Thymus (tissue), 11 donors: ENCODE results near the gene HDAC6. TPM values are rescaled to one million over a fixed set of nuclear protein-coding genes. Genes with fewer than 3 reads are reported as not detected.

ENCODE experiments used
- DNase-seq, 9 donors: peaks; one replicate each; pipeline ENCODE4 v3.0.0-alpha.2; 2013; ENCODE audit warnings: low spot score in 9 of 9, low read depth in 6 of 9, missing footprints in 1 of 9
- H3K27ac ChIP-seq, 2 donors: one replicate each; pipeline ENCODE4 v1.5.1; 2013; ENCODE audit warnings: control low read depth in 1 of 2, low read depth in 1 of 2, low read length in 1 of 2, mild to moderate bottlenecking in 1 of 2, moderate library complexity in 1 of 2
- H3K27me3 ChIP-seq, 2 donors: one replicate each; pipeline ENCODE4 v1.5.1; 2013; ENCODE audit warnings: low read length in 1 of 2; ENCODE audit not compliant: control insufficient read depth in 2 of 2, insufficient read depth in 1 of 2
- H3K36me3 ChIP-seq, 2 donors: one replicate each; pipeline ENCODE4 v1.5.1; 2013; ENCODE audit warnings: low read length in 1 of 2, mild to moderate bottlenecking in 1 of 2, moderate library complexity in 1 of 2; ENCODE audit not compliant: control insufficient read depth in 2 of 2, insufficient read depth in 2 of 2
- H3K4me1 ChIP-seq, 2 donors: one replicate each; pipeline ENCODE4 v1.5.1; 2013; ENCODE audit warnings: low read length in 2 of 2; ENCODE audit not compliant: control insufficient read depth in 2 of 2, insufficient read depth in 2 of 2
- H3K4me3 ChIP-seq, 2 donors: one replicate each; pipeline ENCODE4 v1.5.1; 2013; ENCODE audit warnings: low read length in 2 of 2, control low read depth in 1 of 2, mild to moderate bottlenecking in 1 of 2
- H3K9me3 ChIP-seq, 2 donors: one replicate each; pipeline ENCODE4 v1.5.1; 2013; ENCODE audit warnings: low read length in 1 of 2, mild to moderate bottlenecking in 1 of 2; ENCODE audit not compliant: control insufficient read depth in 2 of 2, insufficient read depth in 1 of 2
- WGBS: extraction: QIAGEN DNeasy Blood & Tissue Kit; methylation state at CpG from one replicate; pipeline ENCODE4 v1.1.7; 2013; 5-methylcytosine and 5-hydroxymethylcytosine counted together
- polyA plus RNA-seq: library from polyadenylated mRNA; stranded (reverse); fragments of 200-250 nt; gene quantifications from one replicate; pipeline ENCODE4 v1.2.3, GENCODE V29; 2013
- total RNA-seq: library from RNA; stranded (reverse); fragments of 120-200 nt; gene quantifications from one replicate; pipeline ENCODE4 v1.2.4, GENCODE V29; 2013
- donor health status: healthy.

HDAC6 gene
- total and polyA plus RNA-seq, 2 donors, result 46.0 to 109 TPM

- WGBS, result 44% methylated on average over 4 of the region's 4 CpGs
- H3K36me3 ChIP-seq, result peaks cover 13 to 14% of the 10 kb centered on the region in 2 donors
- no peaks in the 10 kb centered on the region for H3K4me1 ChIP-seq
- H3K9me3 ChIP-seq, result peaks cover 0 to 19% of the 10 kb centered on the region in 2 donors
- no peak for DNase-seq
- H3K27ac ChIP-seq, result no peak overlapping the region
- no peak overlapping the region for H3K4me3 ChIP-seq
- peaks cover 33 to 64% of the 10 kb centered on the region in 2 donors for H3K27me3 ChIP-seq
Measured at GRCh38 chrX:48827654-48827968, 25.7 kb downstream of the HDAC6 start.

DNA sequence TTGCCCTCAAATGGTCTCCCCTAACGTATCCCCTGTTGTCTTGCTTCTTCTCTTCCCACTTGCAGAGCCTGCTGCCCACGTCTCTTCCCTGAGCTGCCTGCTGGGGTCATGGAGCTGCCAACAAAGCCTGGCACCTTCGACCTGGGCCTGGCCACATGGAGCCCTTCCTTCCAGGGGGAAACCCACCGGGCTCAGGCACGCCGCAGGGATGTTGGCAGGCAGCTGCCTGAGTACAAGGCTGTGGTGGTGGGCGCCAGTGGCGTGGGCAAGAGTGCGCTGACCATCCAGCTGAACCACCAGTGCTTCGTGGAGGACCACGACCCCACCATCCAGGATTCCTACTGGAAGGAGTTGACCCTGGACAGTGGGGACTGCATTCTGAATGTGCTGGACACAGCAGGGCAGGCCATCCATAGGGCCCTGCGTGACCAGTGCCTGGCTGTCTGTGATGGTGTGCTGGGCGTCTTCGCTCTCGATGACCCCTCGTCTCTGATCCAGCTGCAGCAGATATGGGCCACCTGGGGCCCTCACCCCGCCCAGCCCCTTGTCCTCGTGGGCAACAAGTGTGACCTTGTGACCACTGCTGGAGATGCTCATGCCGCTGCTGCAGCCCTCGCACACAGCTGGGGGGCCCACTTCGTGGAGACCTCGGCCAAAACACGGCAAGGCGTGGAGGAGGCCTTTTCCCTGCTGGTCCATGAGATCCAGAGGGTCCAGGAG, 27.3 kb downstream of the HDAC6 start:
- Histone ChIP-seq H3K27ac (no peak overlapping the region), H3K4me3 (no peak overlapping the region), H3K9me3 (peaks cover 0 to 19% of the 10 kb centered on the region in 2 donors), H3K4me1 (no peaks in the 10 kb centered on the region), H3K36me3 (peaks cover 4 to 6% of the 10 kb centered on the region in 2 donors), H3K27me3 (peaks cover 40 to 72% of the 10 kb centered on the region in 2 donors)
- 94% methylated on average over 24 of the region's 24 CpGs for WGBS
- DNase-seq, result no peak

- WGBS, result 16% methylated on average over 58 of the region's 58 CpGs
- Histone ChIP-seq H3K4me3 (no peak overlapping the region), H3K9me3 (peaks cover 0 to 16% of the 10 kb centered on the region in 2 donors), H3K36me3 (no peaks in the 10 kb centered on the region), H3K27ac (no peak overlapping the region), H3K4me1 (peaks cover 0 to 5% of the 10 kb centered on the region in 2 donors), H3K27me3 (peaks cover 45 to 81% of the 10 kb centered on the region in 2 donors)
- DNase-seq, result no peak
Measured at GRCh38 chrX:48831136-48831908, 29.5 kb downstream of the HDAC6 start.

DNA sequence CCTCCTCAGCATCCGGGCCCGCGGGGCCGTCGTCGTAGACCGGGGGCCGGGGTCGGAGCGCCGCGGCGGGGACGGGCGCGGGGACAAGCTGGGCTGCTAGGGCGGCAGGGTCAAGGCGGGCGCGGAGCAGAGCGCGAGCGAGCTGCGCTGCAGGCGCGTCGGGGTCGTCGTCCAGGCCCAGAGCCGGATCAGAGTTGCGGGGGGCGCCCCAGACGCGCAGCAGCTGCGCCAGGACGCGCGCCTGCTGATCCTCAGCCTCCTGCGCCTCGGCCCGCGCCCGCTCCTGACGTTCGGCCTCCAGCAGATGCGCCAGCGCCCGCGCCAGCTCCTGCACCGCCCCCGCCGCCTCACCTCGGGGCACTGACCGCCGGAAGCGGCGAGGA, 30.0 kb downstream of the HDAC6 start:
- H3K36me3 ChIP-seq, result no peaks in the 10 kb centered on the region
- no peak overlapping the region for H3K27ac ChIP-seq
- no peak overlapping the region for H3K4me3 ChIP-seq
- WGBS, result 4% methylated on average over 56 of the region's 57 CpGs
- H3K9me3 ChIP-seq, result peaks cover 0 to 14% of the 10 kb centered on the region in 2 donors
- no peak for DNase-seq
- peaks cover 0 to 5% of the 10 kb centered on the region in 2 donors for H3K4me1 ChIP-seq
- peaks cover 44 to 81% of the 10 kb centered on the region in 2 donors for H3K27me3 ChIP-seq

- 41% methylated on average over 9 of the region's 9 CpGs for WGBS
- H3K4me1 ChIP-seq, result peaks cover 0 to 5% of the 10 kb centered on the region in 2 donors
- H3K9me3 ChIP-seq, result peaks cover 0 to 8% of the 10 kb centered on the region in 2 donors
- no peak overlapping the region for H3K27ac ChIP-seq
- no peak for DNase-seq
- H3K36me3 ChIP-seq, result no peaks in the 10 kb centered on the region
- peaks cover 35 to 71% of the 10 kb centered on the region in 2 donors for H3K27me3 ChIP-seq
- H3K4me3 ChIP-seq, result no peak overlapping the region
Measured at GRCh38 chrX:48833542-48834138, 31.8 kb downstream of the HDAC6 start.

GRCh38 chrX:48834383-48834709, 32.5 kb downstream of the HDAC6 start:
- WGBS, result 11% methylated on average over 7 of the region's 7 CpGs
- Histone ChIP-seq H3K9me3 (peaks cover 0 to 8% of the 10 kb centered on the region in 2 donors), H3K27ac (no peak overlapping the region), H3K4me3 (no peak overlapping the region), H3K36me3 (no peaks in the 10 kb centered on the region), H3K27me3 (peaks cover 35 to 67% of the 10 kb centered on the region in 2 donors), H3K4me1 (peaks cover 0 to 5% of the 10 kb centered on the region in 2 donors)
- DNase-seq, result peak in 1 of 9 donors; percentile 18

- peak in 1 of 9 donors; percentile 25 for DNase-seq
- Histone ChIP-seq H3K4me3 (peak within 1 kb of the TSS in 1 of 2 donors; percentile 32), H3K9me3 (peaks cover 0 to 8% of the 10 kb centered on the region in 2 donors), H3K27me3 (peaks cover 32 to 57% of the 10 kb centered on the region in 2 donors), H3K36me3 (no peaks in the 10 kb centered on the region), H3K27ac (no peak within 1 kb of the TSS), H3K4me1 (peaks cover 0 to 5% of the 10 kb centered on the region in 2 donors)
- 20% methylated on average over 35 of the region's 35 CpGs for WGBS
Measured at GRCh38 chrX:48835524-48836329, 33.9 kb downstream of the HDAC6 start, which contains the start of gene PCSK1N. Gene PCSK1N (minus strand): TSS chrX:48835610. CDS start chrX:48835532, 78 bp downstream.

DNA sequence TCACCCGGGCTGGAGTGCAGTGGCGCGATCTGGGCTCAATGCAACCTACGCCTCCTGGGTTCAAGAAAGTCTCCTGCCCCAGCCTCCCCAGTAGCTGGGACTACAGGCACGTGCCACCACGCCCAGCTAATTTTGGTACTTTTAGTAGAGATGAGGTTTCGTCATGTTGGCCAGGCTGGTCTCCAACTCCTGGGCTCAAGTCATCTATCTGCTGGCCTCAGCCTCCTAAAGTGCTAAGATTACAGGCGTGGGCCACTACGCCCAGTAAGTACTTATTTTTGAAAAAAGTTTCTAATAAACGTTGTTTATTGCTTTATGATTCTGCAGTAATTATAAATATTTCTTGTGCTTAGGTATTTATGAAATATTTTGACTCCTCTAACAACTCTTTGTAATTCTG, 37.8 kb downstream of the HDAC6 start:
- Histone ChIP-seq H3K4me1 (peaks cover 0 to 3% of the 10 kb centered on the region in 2 donors), H3K27ac (no peak overlapping the region), H3K4me3 (no peak overlapping the region)

More for the DNA sequence above, 37.8 kb downstream of the HDAC6 start:
- Histone ChIP-seq H3K27me3 (peaks cover 8 to 34% of the 10 kb centered on the region in 2 donors), H3K9me3 (peaks cover 0 to 3% of the 10 kb centered on the region in 2 donors), H3K36me3 (no peaks in the 10 kb centered on the region)
- 96% methylated on average over 10 of the region's 10 CpGs for WGBS
- no peak for DNase-seq
